ENCODE data around the gene NPSR1. TPM values are rescaled to one million over a fixed set of nuclear protein-coding genes. Genes with fewer than 3 reads are reported as not detected.

The NPSR1 gene
- total and polyA plus RNA-seq, 8 donors = not detected

DNA sequence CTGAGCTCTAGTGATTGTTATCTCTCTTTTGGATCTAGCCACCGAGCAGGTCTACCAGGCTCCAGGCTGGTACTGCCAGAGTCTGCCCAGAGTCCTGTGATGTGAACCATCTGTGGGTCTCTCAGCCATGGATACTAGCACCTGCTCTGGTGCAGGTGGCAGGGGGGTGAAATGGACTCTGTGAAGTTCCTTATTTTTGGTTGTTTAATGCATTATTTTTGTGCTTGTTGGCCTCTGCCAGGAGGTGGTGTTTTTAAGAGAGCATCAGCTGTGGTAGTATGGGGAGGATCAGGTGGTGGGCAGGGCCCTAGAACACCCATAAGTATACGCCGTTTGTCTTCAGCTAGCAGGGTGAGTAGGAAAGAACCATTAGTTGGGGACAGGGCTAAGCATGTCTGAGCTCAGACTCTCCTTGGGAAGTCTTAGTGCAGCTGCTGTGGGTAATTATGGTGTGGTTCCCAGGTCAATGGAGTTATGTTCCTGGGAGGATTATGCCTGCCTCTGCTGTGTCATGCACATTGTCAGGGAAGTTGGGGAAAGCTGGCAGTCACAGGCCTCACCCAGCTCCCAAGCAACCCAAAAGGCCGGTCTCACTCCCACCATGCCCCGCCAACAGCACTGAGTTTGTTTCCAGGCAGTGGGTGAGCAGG is 81.8 kb downstream of the NPSR1 start:
- TF ChIP-seq, protein P1, sequence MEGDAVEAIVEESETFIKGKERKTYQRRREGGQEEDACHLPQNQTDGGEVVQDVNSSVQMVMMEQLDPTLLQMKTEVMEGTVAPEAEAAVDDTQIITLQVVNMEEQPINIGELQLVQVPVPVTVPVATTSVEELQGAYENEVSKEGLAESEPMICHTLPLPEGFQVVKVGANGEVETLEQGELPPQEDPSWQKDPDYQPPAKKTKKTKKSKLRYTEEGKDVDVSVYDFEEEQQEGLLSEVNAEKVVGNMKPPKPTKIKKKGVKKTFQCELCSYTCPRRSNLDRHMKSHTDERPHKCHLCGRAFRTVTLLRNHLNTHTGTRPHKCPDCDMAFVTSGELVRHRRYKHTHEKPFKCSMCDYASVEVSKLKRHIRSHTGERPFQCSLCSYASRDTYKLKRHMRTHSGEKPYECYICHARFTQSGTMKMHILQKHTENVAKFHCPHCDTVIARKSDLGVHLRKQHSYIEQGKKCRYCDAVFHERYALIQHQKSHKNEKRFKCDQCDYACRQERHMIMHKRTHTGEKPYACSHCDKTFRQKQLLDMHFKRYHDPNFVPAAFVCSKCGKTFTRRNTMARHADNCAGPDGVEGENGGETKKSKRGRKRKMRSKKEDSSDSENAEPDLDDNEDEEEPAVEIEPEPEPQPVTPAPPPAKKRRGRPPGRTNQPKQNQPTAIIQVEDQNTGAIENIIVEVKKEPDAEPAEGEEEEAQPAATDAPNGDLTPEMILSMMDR (IDR thresholded peaks at IDR 0.05) = no peak
- H3K4me1 ChIP-seq = no peaks in the 10 kb centered on the region
- no peaks in the 10 kb centered on the region for H3K27me3 ChIP-seq
- H3K4me3 ChIP-seq = no peak overlapping the region
- no peak for FAIRE-seq
- 82 to 88% methylated on average over 5 of the region's 5 CpGs for WGBS, 2 donors
- intact Hi-C loops (cut with DNase I) = no loop called here
- H3K9me3 ChIP-seq = no peaks in the 10 kb centered on the region
- H3K36me3 ChIP-seq = no peaks in the 10 kb centered on the region
- no peak overlapping the region for H3K27ac ChIP-seq
- DNase-seq = no peak
- ATAC-seq = no peak

DNA sequence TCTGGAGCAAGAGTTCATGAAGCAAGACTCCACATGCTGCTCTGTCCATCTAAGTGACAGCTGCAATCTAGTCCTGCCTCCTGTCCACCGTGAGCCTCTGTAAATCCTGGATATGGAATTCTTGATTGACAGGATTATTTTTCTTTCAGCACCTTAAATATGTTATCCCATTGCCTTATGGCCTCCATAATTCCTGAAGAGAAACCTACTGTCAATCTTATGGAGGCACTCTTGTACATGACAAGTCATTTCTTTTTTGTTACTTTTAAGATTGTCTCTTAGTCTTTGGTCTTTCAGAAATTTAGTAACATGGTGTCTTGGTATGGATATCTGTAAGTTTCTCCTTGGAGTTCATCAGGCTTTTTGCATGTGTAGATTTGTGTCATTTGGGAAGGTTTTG is 82.8 kb downstream of the NPSR1 start:
- FAIRE-seq = no peak
- no peak overlapping the region for H3K4me3 ChIP-seq
- DNase-seq = no peak
- no peaks in the 10 kb centered on the region for H3K36me3 ChIP-seq
- no peaks in the 10 kb centered on the region for H3K27me3 ChIP-seq
- 69 to 74% methylated on average over 1 of the region's 1 CpG for WGBS, 2 donors
- no peak overlapping the region for H3K27ac ChIP-seq
- intact Hi-C loops (cut with DNase I) = no loop called here
- H3K4me1 ChIP-seq = no peaks in the 10 kb centered on the region
- TF ChIP-seq, protein P1 (IDR thresholded peaks at IDR 0.05) = no peak
- ATAC-seq = no peak
- H3K9me3 ChIP-seq = no peaks in the 10 kb centered on the region

DNA sequence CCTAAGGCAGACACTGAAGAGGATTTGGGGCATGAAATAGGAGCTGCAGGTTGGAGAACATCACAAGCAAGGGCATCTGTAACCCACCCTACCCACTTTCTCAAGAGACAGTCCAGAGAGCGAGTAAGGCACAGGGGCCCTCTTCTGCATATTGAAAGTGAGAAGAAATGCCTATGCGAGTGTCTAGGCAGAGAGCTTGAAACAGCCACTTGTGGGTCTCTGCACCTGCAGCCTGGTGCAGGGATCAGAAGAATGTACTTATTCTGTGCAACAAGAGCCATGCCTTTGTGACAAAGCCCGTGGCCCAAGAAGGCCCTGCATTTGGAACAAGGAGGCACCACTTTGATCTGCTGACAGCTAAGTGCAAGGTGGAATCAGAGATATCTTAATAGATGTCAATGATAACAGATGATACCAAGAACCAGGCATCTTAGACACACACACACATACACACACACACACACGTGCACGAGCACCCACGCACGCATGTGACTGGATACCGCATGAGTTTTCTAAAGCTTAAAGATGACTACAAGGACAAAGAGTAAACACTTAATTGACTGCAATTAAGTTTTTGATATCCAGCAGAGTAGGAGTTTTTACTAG is 89.3 kb downstream of the NPSR1 start:
- TF ChIP-seq, protein P1 (IDR thresholded peaks at IDR 0.05) = no peak
- no peak for FAIRE-seq
- 69 to 70% methylated on average over 8 of the region's 8 CpGs for WGBS, 2 donors

DNA sequence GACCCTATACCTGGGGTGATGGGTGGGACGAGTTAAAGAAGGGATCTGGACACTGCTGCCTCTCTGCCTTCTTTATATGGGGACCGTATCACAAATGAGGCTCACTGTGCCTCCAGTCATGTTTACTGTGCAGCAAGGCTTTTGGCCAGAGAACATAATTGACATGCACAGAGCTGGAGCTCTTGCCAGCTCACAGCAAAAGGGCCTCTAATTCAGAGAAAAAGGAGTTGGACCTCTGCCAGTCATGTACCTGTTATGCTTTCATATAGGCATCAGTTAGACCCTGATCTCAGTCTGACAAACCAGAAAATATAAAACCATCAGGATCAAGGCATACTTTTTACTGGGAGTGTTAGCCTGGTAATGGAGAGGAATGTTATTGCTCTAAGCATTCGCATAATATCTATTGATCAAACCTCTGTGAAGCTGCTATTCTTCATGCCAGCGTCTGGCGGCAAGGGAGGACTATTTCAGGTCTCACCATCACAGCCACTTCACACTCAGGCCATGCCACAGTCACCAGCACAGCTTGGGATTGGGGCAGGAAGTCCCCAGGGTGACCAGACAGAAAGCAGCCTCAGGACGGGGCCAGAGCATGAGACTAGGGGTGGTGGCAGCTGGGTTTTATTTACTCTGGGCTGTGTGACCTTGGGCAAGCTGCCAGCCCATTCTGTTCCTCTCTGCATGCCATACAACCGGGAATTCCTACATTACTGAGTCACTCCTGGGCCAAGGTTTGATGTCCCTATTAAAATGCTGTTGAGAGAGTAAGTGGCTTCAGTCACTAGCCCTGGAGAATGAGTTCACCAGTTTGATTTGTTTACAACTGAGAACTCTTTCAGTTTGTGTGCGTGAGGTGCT is 90.1 kb downstream of the NPSR1 start:
- Histone ChIP-seq H3K4me1 (peaks cover 4 to 26% (median 18%) of the 10 kb centered on the region in 3 donors), H3K9me3 (no peaks in the 10 kb centered on the region), H3K27me3 (no peaks in the 10 kb centered on the region), H3K36me3 (no peaks in the 10 kb centered on the region), H3K27ac (peak overlapping the region; percentile 14 to 76 (median 62)), H3K4me3 (no peak overlapping the region)
- ATAC-seq (peak; percentile 93 to 97 (median 95)), FAIRE-seq (no peak), DNase-seq (peak; percentile 85 to 92 (median 89))
- intact Hi-C loops (cut with DNase I) = no loop called here
- TF ChIP-seq, protein P1 (IDR thresholded peaks at IDR 0.05) = no peak
- WGBS, 2 donors = 9 to 13% methylated on average over 8 of the region's 8 CpGs

More for the DNA sequence above, 89.3 kb downstream of the NPSR1 start:
- Histone ChIP-seq H3K4me3 (no peak overlapping the region), H3K4me1 (peaks cover 4 to 20% (median 15%) of the 10 kb centered on the region in 3 donors), H3K27ac (peak overlapping the region in 3 of 4 donors; percentile 53 to 76 (median 70)), H3K27me3 (no peaks in the 10 kb centered on the region), H3K36me3 (no peaks in the 10 kb centered on the region), H3K9me3 (no peaks in the 10 kb centered on the region)
- intact Hi-C loops (cut with DNase I) = no loop called here
- DNase-seq = no peak
- ATAC-seq = no peak
